DOHH2 (cell line): ENCODE data around the gene FRMD8.

ENCODE experiments used
- EZH2phosphoT487 ChIP-seq: fragments of 200-600 bp; sonication (generic); IDR thresholded peaks from 2 replicates; pipeline ENCODE4 v1.6.1; 2017; ENCODE audit warnings: borderline replicate concordance, mild to moderate bottlenecking, antibody characterized with exemption, low read length, moderate library complexity, mixed read lengths
- TF ChIP-seq, protein P1 (sequence below): fragments of 200-600 bp; sonication (generic); IDR thresholded peaks from one replicate; pipeline ENCODE4 v1.5.1; 2014; ENCODE audit warnings: antibody characterized with exemption, mild to moderate bottlenecking, low read depth, low read length; ENCODE audit not compliant: poor library complexity, severe bottlenecking

GRCh38 chr11:65416841-65417701 is 30.6 kb downstream of the FRMD8 start:
- TF ChIP-seq, protein P1, sequence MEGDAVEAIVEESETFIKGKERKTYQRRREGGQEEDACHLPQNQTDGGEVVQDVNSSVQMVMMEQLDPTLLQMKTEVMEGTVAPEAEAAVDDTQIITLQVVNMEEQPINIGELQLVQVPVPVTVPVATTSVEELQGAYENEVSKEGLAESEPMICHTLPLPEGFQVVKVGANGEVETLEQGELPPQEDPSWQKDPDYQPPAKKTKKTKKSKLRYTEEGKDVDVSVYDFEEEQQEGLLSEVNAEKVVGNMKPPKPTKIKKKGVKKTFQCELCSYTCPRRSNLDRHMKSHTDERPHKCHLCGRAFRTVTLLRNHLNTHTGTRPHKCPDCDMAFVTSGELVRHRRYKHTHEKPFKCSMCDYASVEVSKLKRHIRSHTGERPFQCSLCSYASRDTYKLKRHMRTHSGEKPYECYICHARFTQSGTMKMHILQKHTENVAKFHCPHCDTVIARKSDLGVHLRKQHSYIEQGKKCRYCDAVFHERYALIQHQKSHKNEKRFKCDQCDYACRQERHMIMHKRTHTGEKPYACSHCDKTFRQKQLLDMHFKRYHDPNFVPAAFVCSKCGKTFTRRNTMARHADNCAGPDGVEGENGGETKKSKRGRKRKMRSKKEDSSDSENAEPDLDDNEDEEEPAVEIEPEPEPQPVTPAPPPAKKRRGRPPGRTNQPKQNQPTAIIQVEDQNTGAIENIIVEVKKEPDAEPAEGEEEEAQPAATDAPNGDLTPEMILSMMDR: no peak
- no peak for TF ChIP-seq EZH2phosphoT487
